Left renal cortex interstitium (tissue), 4 donors: Measurements from ENCODE around the gene TRMT11. TPM values are rescaled to one million over a fixed set of nuclear protein-coding genes. Genes with fewer than 3 reads are reported as not detected.
"Not testable (repeated sequence)": the region's sequence is repeated elsewhere in the genome, so short reads cannot be mapped to it uniquely, and the experiment has no call there.

Source experiments
- DNase-seq, 4 donors: peaks; one replicate each; pipeline ENCODE4 v3.0.0-alpha.2; 2013; ENCODE audit warnings: low read depth in 4 of 4, low spot score in 2 of 4, missing footprints in 1 of 4
- polyA plus RNA-seq, 4 donors: library from polyadenylated mRNA; unstranded; fragments of 120-200 nt; gene quantifications; one replicate each; pipeline ENCODE4 v1.2.1, GENCODE V29; 2013; ENCODE audit not compliant: insufficient read length in 4 of 4

Gene TRMT11
- polyA plus RNA-seq = 10 to 100 TPM; 26.3 to 35.3 (median 32.1) TPM

GRCh38 chr6:125986301-125987025 is at the start of gene TRMT11:
TRMT11 (plus strand) TSS chr6:125986540; CDS start chr6:125986551, 11 bp downstream.
- DNase-seq = peak; percentile 77 to 86 (median 85)

- DNase-seq = no peak
Observed at GRCh38 chr6:125939026-125939425, 47.3 kb upstream of the TRMT11 start.

- DNase-seq = no peak
Observed at GRCh38 chr6:125939791-125940190, 46.5 kb upstream of the TRMT11 start.

GRCh38 chr6:125940247-125941041 is 45.9 kb upstream of the TRMT11 start:
- DNase-seq = no peak

DNA sequence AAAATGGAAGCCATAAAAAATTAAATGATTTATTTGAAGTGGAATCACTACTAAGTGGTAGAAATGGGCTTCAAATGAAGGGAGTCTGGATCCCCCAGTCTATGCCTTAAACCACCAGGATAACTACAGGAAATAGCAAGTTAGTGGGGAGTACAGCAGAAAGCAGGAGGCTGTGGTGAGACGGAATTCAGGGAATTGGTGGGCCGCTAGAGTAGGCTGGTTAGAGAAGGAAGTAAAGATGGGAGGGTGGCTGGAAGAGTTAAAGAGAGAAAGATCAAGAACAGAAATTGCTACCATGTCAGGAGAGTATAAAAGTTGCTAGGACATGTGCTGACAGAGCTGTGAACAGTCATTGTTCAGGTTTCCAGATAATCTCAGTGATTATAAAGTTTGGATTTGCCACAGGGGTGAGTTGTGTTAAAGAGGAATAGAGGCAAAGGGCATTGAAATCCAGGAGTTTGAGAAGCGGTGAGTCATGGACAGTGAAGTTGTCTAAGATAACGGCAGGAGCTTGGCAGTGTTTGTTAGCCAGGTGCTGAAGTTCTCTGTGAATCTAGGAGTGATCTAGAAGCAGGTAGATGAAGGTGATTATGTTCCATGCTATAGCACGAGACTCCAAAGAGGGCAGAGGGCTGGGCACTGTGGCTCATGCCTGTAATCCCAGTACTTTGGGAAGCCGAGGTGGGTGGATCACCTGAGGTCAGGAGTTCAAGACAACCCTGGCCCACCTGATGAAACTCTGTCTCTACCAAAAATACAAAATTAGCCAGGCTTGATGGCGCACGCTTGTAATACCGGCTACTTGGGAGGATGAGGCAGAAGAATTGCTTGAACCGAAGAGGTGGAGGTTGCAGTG is 43.4 kb upstream of the TRMT11 start:
- DNase-seq = no peak

GRCh38 chr6:125943528-125944433 is 42.6 kb upstream of the TRMT11 start:
- no peak for DNase-seq

- no peak for DNase-seq
Observed at GRCh38 chr6:125944434-125944816, 41.9 kb upstream of the TRMT11 start.

GRCh38 chr6:125944896-125945295 is 41.4 kb upstream of the TRMT11 start:
- DNase-seq = no peak

DNA sequence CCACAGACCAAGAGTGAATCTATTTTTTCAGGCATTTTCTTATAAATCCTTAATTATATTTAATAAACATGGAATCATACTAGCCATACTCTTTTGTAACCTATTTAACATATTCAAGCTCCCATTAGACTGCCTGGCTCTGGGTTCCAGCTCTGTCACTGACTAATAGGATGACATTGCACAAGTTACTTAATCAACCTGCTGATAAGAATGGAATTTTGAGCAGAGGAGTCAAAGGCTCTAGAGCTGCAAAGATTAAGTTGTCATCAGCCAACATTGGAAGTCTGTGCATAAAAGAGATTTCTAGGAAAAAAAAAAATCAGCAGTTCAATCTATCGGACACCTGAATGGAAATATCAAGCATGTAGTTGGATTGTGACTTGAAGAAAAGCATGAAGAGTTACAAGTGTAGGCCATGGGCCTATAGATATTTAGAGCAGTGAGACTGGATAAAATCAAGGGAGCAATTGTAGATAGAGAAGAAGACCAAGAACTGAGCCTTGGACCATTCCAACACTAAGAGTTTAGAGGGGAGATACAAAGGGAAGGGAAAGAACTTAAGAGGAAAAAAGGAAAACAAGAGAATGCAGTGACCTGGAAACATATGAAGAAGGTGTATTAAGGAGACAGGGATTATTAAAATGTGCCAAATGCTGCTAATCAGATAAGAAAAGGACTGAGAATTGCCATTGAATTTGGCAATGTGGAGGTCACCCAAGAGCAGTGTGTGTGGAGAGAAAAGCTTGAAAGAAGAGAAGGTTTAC is 40.8 kb upstream of the TRMT11 start:
- DNase-seq = no peak

DNA sequence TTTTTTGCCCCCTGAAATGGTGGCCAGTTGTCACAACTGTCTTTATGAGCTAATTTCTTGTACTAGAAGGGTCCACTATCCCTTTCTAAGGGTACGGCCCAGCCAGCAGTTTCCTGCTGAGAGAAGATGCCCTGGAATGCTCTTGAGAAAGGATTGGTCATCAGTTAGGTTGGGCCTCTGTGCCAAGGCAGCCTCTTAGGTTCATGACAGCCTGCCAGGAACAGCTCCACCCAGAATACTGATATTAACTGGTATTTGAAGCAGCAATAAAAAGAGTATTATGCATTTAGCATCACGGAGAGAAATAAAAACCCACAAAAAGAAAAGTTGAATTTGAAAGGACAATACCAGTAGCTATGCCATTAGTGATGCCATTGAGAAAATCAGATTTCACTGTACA is 38.7 kb upstream of the TRMT11 start:
- DNase-seq = no peak

DNA sequence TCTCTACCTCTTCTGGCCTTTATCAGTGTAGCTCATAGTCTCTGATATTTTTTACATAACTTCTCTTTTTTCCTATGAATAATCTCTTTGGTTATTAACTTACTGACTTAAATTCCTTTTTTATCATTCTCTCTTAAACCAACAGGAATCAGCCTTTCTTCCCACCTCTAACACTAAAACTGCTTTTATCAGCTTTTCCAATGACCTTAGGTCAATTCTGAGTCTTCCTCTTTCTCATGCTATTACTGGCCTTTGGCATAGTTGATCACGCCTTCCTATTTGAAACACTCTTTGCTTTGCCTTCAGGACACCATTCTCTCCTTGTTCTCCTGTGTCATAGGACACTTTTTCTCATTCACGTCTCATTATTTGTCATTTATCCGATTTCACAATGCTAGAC is 37.9 kb upstream of the TRMT11 start:
- no peak for DNase-seq

DNA sequence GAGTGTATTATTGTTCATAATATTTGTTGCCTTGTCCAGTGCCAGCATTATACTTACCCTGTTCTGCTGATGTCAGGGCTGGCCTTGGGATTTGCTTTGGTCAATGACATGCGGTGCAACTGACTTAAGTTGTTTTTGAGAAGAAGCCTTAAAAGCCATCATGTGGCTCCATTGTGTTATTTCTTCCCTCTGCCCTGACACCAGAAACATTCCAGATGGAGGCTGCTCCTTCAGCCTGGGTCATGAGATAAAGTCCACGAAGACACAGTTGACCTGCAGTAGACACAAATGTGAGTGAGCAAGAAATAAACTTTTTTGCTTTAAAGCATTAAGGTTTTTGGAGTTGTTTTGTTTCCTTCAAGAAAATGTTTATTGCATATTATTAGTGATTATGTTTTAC is 37.3 kb upstream of the TRMT11 start:
- DNase-seq = no peak

- no peak for DNase-seq
Observed at GRCh38 chr6:125950293-125950692, 36.0 kb upstream of the TRMT11 start.

GRCh38 chr6:125950716-125951115 is 35.6 kb upstream of the TRMT11 start:
- DNase-seq = not testable (repeated sequence)

DNA sequence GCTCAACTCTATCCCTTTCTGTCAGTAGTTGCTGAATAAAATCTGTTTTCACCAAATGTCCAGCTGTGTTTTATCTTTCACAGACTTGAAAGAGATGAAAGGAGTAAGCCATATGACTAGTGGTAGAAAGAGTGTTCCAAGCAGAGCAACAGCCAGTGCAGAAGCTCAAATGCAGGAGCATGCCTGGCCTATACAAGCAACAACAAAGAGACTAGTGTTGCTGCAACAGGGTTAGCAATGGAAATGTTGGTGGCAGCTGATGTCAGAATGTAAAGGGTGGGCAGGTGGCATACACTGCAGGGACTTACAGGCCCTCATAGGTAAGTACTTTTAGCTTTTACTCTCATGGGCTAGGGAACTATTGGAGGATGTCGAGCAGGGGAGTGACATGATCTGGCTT is 35.0 kb upstream of the TRMT11 start:
- no peak for DNase-seq

GRCh38 chr6:125952764-125953501 is 33.4 kb upstream of the TRMT11 start:
- DNase-seq = no peak

DNA sequence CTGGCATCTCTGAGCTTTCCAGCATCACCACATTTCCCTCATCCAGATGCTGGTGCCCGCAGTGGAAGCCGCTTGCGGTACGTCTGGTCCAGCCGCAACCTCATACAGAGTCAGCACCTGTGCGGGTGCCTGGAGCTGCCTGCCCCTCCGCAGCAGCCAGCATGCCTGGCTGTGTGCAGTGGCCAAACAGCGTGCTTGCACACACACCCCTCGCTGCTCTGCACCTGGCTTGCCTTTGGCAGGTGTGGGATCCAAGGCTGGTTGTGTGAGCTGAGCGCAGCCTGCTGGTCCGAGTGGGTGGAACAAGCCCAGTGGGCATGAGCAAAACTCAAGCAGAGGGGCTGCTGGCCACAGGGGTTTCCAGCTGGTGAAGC is 32.9 kb upstream of the TRMT11 start:
- no peak for DNase-seq

GRCh38 chr6:125954735-125955339 is 31.5 kb upstream of the TRMT11 start:
- no peak for DNase-seq
